Thyroid gland (tissue), 4 donors: ENCODE data around the gene ASCL2.

ENCODE experiments used
- CTCF ChIP-seq, 6 experiments: fragments of 200-600 bp in 3 of 6; fragments of 450-650 bp in 3 of 6; sonication (generic) in 3 of 6; IDR thresholded peaks; one replicate each; pipeline ENCODE4 v1.5.1; 2016 to 2019; ENCODE audit warnings: antibody characterized with exemption in 6 of 6, mild to moderate bottlenecking in 2 of 6, inconsistent platforms in 1 of 6, moderate library complexity in 1 of 6
- POLR2A ChIP-seq, 2 donors: fragments of 450-650 bp; IDR thresholded peaks; one replicate each; pipeline ENCODE4 v1.6.1; 2017; ENCODE audit warnings: antibody characterized with exemption in 2 of 2, mild to moderate bottlenecking in 2 of 2, moderate library complexity in 1 of 2

- no peak for TF ChIP-seq CTCF (IDR thresholded peaks at IDR 0.05)
- TF ChIP-seq POLR2A (IDR thresholded peaks at IDR 0.05) = no peak
Observed at GRCh38 chr11:2317354-2318050, 47.1 kb upstream of the ASCL2 start.
